ENCODE data around the gene ESYT2.
"Not testable (repeated sequence)": the region's sequence is repeated elsewhere in the genome, so short reads cannot be mapped to it uniquely, and the experiment has no call there.

Gene ESYT2

DNA sequence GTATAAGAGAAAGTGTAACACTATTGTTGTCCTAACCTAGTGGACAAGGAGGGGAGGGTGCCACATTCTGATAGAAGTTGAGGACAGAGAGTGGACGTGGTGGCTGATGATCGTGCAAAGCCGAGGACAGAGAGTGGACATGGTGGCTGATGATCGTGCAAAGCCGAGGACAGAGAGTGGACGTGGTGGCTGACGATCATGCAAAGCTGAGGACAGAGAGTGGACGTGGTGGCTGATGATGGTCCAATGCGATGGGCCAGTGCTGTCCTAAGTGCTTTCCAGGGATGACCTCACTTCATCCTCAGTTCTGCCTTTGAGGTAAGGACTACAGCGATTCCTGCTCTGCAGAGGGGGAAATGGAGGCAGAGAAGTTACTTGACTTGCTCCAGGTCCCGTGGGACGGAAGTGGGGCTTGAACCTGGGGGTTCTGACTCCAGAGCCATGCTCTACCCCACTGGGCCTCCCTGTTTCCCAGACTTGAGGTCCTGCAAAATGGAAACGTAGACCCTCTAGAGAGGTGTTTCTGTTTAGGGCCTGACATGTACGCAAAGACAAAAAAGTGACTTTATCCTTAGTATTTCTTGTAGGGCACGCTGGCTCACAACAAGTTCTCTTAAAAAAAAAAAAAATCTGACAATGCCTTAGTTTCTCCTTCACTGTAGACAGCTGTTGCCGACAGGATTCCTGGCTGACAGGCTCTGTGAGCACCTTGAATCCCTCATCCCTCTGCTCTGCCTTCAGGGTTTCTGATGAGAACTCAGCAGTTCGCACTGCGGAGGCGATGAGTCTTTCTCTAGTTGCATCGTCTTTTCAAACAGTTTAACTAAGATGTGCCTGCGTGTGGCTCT lies 104.4 kb downstream of the ESYT2 start:
- no peak for DNase-seq (ENCODE audit: low read depth)

DNA sequence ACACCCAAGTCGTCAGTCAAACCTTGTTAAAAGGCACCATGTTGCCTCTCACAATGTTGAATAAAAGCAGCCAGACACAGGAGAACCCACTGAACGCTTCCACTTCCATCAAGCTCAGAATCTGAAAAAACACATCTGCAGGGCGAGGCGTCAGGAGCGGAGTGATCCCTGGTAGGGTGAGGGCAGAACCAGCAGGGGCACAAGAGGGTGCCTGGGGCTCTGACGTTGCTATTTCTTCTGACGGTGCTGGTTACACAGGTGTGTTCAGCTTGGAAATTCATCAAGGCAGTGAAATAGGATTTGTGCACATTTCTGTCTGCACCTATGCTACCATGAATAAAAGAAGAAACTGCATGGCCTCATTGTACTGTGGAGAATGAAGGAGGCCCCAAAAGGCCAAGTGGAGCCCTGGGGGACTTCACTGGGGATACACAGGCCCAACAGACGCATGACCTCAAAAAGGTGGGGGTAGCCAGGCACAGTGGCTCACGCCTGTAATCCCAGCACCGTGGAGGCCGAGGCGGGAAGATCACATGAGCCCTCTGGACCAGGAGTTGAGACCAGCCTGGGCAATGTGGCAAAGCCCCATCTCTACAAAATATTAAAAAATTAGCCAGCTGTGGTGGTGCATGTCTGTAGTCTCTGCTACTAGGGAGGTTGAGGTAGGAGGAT lies 105.5 kb downstream of the ESYT2 start:
- no peak for DNase-seq (ENCODE audit: low read depth)

DNA sequence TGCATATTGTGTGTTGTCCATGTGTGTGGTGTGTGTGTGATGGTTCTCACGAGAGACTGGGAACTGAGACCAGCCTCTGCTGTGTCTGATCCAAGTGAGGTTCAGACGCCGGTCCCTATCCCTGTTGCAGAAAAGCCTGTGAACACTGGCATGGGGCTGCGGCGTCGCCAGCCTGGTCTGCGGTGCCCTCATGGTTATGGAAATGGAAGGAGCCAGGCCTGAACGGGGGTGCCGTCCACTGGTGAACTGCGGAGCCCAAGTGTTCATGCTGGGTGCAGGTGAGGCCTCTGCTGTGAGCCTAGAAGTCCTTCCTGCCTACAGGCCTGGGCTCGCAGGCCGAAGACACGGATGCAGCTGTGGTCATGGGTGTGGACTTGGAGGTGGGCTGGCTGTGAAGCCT lies 106.0 kb downstream of the ESYT2 start:
- no peak for DNase-seq (ENCODE audit: low read depth)

DNA sequence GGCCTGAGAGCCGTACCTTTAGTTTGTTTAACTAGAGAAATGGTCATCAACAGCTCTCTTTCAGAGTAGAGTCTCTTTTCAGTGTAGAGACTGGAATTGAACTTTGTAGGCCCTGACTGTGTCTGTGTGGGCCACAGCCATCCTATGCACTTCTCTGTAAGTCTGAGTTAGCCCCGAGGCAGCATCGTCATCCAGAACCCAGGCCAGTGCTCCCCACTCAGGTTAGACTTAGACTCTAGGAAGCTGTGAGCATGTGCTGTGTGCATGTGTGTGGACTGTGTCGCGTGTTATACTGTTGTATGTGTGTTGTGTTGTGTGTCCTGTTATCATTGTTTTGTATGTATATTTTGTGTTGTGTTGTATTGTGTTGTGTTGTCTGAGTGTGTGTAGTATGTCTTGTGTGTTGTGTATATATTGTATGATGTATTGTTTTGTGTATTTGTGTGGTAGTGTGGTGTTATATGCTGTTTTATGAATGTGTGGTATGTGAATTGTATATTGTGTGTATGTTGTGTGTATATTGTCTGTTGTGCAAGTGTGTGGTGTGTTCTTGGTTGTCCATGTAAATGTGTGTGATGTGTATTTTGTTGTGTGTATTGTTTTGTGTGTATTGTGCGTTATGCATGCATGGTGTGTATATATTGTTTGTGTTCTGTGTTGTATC lies 106.6 kb downstream of the ESYT2 start:
- no peak for DNase-seq (ENCODE audit: low read depth)

DNA sequence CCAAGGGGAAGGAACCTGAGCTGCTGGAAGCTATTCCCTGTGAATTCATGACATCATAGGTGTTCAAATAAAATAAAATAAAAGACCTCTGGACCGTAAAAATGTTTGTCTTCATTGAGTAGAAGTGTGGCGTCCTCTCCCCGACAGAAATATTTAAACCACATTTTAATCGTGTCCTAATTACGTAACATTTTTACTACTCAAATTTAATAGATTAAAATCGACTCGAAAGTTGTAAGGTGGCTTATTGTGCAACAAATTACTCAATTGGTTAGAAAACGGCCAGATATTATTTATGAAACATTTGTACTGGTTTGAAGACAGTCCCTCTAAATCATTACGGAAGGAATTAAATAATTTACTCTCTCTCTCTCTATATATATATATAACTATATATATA lies 109.2 kb downstream of the ESYT2 start:
- DNase-seq (ENCODE audit: low read depth) = no peak

DNA sequence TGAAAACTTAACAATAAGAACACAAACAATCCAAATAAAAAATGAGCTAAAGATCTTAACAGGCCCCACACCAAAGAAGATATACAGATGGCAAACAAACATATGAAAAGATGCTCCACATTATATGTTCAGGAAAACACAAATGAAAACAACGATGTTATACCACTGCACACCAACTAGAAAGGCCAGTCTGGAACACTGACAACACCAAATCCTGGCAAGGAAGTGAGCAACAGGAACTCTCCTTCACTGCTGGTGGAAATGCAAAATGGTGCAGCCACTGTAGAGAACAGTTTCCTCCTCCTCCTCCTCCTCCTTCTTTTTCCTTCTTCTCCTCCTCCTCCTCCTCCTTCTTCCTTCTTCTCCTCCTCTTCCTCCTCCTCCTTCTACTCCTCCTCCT lies 112.5 kb downstream of the ESYT2 start:
- no peak for DNase-seq (ENCODE audit: low read depth)

DNA sequence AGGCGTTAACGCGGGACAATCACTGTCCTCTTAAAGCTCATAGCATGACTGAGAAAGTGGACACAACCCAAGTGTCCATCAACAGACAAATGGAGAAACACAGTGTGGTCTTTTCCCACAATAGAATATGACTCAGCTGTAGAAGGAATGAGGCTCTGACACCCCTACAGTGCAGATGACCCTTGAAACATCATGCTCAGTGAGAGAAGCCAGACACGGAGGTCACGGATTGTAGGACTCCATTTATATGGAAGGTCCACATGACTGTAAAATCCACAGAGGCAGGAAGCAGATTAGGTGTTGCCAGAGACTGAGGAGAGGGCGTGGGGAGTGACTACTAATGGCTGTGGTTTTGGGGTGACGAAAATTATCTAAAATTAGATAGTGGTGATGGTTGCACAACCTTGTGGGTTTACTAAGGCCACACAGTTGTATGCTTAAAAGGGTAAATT lies 118.6 kb downstream of the ESYT2 start:
- DNase-seq (ENCODE audit: low read depth) = no peak

DNA sequence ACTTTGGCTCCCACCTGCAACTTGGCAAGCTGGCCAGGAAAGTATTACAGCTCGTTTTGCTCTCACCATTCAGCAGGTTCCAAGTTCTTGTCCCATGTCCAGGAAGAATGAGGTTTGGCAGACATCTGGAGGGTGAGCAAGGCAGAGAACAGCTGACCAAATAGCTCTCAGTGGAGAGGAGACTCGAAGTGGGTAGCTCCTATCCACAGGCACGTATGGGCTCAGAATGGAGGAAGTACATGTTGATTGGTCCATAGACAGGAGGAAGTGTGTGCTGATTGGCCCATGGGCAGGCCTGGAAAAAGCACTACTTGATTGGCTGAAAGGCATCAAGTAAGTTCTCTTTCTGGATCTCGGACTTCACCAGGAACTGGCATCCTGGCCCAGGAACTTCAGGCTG lies 121.7 kb downstream of the ESYT2 start:
- no peak for DNase-seq (ENCODE audit: low read depth)

DNA sequence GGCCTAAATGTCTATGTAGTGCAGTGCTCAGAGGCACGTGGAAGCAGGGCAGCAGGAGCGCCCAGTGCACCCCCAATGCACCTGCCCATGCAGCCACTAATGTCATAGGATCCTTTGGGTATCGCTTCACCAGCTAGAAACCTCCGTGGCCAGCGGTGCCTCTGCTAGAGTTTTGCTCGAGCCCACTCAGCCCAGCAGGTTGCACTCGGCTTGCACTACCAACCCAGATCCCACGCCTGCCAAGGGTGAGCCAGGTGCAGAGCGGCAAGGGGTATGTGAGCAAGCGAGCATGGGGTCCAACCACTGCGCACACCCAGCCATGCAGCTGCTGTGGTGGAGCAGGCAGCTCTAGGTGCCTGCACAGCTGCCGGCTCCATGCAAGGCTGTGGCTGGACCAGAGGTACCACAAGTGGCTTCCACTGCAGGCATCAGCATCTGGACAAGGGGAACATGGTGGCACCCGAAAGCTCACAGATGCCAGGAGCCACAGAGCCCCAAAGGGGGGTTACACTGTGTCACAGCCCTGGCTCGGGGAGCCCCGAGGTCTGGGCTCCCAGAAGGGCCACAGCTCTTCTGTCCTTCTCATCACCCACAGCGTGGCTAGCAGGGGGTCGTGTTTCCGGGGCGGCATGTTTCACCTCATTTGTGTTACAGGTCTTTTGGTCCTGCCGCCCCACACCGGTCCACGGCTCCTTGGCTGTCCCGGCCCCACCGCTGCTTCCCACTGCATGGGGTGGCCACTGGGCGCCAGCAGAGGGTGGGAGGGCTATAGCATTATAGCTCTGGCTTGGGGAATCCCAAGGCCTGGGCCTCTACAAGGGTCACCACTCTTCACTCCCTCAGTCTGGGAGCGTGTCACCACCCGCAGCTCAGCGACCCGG lies 122.4 kb downstream of the ESYT2 start:
- no peak for DNase-seq (ENCODE audit: low read depth)

DNA sequence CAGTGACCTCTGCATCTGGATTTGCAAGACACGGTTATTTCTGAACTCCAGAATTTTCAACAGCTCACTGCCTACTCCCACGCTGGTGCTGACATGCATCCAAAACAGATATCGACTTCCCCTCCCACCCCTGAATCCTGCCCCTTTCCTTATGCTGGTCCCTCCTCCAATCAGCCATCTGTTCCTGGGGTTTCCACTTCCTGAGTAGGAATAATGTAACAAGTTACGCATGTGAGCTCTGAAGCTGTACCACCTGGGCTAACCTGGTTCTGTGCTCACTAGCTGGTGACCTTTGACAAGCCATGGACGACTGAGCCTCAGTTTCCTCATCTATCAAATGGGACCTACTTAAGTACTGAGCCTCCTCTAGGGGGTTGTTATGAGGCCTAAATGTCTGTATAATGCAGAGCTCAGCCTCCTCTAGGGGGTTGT lies 123.0 kb downstream of the ESYT2 start:
- DNase-seq (ENCODE audit: low read depth) = no peak

DNA sequence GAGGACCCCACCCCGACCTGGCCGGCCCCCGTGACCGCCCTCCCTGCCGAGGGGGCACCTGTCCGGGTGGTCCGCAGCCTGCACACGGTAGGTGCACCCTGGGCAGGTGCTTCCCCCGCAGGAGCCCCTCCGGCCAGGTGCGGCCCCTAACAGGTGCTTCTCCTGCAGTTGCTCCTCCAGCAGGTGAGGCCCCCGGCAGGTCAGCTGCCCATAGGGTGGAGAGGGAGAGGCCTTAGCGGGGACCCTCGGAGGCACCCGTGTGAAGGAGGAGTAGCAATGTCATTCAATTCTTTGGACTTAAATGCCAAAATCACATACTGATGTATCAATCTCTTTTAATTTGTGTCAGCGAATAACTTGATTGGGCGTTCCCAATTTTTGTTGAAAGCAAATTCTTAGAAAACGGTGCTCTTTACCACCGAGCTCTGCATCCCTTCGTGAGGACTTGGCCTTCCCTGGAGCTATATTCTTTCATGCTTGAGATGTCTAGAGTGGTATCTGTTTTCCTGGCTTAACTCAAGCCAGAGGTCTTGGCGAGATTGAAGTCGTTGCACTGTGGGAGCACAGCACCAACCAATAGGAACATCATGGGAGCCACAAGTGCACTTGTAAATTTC lies 124.0 kb downstream of the ESYT2 start:
- DNase-seq (ENCODE audit: low read depth) = no peak

DNA sequence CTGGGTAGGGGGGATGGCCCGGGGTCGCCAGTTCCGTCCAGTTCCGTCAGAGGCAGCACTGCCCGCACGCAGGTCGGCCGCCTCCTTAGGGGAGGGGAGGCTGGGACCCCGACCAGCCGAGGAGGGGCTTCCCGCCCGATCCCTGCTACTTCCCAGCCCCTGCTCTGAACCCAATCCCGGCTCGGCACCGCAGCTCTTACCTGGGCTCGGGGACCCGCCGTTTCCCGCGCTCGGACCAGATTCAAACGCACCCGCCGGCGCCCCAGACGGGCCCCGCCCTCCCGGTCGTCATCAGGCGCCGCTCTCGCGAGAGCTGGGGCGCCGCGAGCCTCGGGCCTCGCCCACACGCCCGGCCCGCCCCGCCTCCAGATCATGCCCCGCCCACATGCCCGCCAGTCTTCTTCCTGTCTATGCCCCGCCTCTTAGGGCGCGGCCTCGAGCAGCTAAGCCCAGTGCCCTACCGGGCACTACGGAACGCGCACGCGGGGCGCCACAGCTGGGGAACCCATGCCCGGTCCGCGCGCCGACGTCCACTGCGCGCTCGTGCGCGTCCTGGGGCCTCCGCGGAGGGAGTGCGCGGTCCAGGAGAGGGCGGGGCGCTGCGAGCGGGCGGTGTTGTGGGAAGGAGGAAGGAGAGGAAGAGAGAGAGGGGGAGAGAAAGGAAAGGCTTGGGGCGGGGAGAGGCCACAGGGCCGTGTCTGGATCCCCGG lies 124.6 kb downstream of the ESYT2 start, which contains the start of gene NCAPG2:
TSS of gene NCAPG2 (minus strand) at position 281 of the 710 bp plus-strand sequence. CDS start 2,905 bp downstream, outside the sequence.
- peak; percentile 94 for DNase-seq (ENCODE audit: low read depth)

DNA sequence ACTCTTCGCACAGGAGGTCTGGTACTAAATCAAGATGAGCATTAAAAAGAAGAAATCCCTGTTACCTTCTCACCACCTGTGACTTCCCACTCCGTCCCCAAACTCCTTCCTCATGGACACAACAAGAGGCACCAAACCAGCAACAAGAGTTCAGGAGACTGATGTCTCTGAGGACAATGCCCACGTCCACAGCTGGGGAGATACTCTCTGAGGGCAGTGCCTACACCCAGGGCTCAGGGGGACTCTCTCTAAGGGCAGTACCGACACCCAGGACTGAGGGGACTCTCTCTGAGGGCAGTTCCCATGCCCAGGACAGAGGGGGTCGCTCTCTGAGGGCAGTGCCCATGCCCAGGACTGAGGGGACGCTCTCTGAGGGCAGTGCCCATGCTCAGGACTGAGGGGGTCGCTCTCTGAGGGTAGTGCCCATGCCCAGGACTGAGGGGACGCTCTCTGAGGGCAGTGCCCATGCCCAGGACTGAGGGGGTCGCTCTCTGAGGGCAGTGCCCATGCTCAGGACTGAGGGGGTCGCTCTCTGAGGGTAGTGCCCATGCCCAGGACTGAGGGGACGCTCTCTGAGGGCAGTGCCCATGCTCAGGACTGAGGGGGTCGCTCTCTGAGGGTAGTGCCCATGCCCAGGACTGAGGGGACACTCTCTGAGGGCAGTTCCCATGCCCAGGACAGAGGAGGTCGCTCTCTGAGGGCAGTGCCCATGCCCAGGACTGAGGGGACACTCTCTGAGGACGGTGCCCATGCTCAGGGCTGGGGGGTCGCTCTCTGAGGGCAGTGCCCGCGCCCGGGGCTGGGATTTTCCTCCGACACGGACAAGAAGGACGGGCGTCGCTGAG lies 125.4 kb downstream of the ESYT2 start:
- DNase-seq (ENCODE audit: low read depth) = not testable (repeated sequence)

DNA sequence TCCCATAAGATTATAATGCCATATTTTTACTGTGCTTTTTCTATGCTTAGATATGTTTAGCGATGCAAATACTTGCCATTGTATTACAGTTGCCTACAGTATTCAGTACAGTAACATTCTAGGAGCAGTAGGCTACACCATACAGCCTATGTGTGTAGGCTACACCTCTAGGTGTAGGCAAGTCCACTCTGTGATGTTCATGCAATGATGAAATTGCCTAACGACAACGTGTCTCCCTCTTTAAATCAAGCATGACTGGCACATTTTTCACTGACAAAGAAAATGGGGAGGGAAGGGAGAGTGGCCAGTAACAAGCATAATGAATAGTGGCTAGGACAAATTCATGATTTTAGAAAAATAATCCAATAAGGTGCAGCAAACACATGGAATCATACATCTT lies 126.4 kb downstream of the ESYT2 start:
- DNase-seq (ENCODE audit: low read depth) = no peak

DNA sequence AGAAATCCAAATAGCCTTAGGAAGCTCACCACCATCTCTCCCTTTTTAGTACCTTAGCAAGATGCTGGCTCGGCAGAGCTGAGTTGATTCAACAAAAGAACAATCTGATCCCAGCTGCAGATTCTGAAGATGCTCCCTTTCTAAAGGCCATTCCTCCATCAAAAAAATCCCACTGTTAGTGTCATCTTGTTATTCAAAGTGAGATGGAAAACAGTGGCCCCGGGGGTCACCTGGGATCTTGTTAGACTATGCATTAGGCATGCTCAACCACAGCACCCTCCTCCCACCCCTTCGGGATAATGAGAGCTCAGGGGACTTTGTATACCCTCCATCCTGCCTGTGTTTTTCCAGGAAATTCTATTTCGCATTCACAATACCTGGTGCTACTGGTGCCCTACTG lies 127.1 kb downstream of the ESYT2 start:
- DNase-seq (ENCODE audit: low read depth) = no peak

DNA sequence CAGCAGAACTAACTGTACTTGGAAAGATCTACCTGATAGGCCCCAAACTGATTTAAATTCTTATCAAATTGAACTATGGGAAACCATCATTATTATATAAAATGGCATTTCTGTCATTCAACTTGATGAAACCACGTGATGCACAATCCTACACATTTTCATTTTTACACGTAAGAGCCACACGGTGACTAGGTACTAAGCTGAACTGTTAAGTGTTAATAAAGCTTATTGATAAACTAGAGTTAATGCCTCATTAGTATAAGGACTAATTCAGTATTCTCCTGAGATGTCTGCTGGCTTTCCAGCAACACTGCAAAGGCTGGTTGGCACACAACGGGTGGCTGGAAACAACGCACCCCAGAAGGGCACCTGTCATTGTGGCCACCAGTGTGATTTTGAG lies 129.3 kb downstream of the ESYT2 start:
- DNase-seq (ENCODE audit: low read depth) = no peak

DNA sequence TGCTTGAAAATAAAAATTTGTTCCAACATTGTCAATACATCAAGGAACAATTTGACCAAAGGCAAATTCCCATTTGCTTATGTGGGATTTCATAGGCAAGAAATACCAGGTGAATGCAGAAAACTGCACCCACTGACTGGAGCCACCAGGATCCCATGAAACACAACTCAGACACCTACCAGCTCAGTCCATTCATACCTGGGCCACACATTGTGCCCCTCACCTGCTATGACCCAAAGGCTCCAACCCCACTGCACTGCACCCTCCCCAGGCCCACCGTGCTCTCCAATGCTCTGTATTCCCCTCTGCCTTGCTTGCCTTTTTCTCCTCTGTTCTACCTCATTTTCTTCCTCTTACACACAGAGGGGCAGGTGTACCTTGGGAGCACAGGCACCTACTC lies 130.0 kb downstream of the ESYT2 start:
- DNase-seq (ENCODE audit: low read depth) = no peak

DNA sequence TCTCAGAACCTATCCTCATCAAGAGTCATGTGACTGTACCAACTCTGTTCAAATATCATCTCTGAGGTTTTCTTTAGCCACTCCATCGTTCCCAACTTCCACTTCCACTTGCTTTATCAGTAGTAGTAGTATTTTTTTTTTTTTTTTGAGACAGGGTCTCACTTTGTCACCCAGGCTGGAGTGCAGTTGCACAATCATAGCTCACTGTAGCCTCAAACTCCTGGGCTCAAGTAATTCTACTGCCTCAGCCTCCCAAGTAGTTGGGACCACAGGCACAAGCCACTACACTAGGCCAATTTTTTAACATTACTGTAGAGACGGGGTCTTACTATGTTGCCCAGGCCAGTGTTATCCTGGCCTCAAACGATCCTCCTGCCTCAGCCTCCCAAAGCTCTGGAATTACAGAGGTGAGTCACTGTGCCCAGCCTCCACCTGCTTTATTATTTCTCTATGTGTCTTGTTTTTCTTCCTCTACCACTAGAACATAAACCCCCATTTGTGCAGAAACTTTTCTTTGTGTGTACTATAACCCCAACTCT lies 130.6 kb downstream of the ESYT2 start:
- no peak for DNase-seq (ENCODE audit: low read depth)

DNA sequence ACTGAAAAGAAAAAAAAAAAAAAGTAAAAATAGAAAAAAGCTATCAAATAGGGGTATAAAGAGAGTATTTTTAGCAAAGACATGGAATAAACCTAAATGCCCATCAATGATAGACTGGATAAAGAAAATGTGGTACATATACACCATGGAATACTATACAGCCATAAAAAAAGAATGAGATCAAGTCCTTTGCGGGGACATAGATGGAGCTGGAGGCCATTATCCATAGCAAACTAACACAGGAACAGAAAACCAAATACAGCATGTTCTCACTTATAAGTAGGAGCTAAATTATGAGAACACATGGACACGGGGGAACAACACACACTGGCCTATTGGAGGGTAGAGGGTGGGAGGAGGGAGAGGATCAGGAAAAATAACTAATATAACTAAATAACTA lies 131.7 kb downstream of the ESYT2 start:
- DNase-seq (ENCODE audit: low read depth) = not testable (repeated sequence)

Data from stimulated activated CD8-positive, alpha-beta memory T cell treated with anti-CD3 and anti-CD28 coated beads, Interleukin-12 subunit alpha, Interleukin-12 subunit beta, amount 100 ng/mL, for 1 hour (primary cell).